K562 treated with DMSO at 1 percent for 24 hours (cell line): ENCODE measurements around the gene TBL1X. TPM values are rescaled to one million over a fixed set of nuclear protein-coding genes. Genes with fewer than 3 reads are reported as not detected.

Source experiments
- total RNA-seq: library from RNA; unstranded; fragments of 300-600 nt; gene quantifications from 2 replicates; pipeline ENCODE4 v1.2.3, GENCODE V29; 2022; ENCODE audit warnings: low read depth; ENCODE audit not compliant: insufficient read depth

Gene TBL1X
- 28.7 and 32.9 TPM in 2 replicates for total RNA-seq

GRCh38 chrX:9464435-9465371 lies at the start of gene TBL1X:
Gene TBL1X, plus strand, starts transcription at chrX:9465058. Its CDS starts 188,529 bp downstream, at chrX:9653587.

GRCh38 chrX:9765737-9766097 lies 300.9 kb downstream of the TBL1X start, which contains the start of gene GPR143:
Gene GPR143, minus strand, starts transcription at chrX:9765847. Its CDS starts 30 bp downstream, at chrX:9765817.

GRCh38 chrX:9785944-9786797 lies 321.3 kb downstream of the TBL1X start, which contains the start of gene SHROOM2:
Gene SHROOM2, plus strand, starts transcription at chrX:9786429. Its CDS starts 117 bp downstream, at chrX:9786546.

